IMR-90 (cell line): ENCODE data around the gene UNKL. TPM values are rescaled to one million over a fixed set of nuclear protein-coding genes. Genes with fewer than 3 reads are reported as not detected.

Experiments
- ATAC-seq: fragments of 200-7000 bp; cut with Tn5 transposase; 2 replicates; pipeline ENCODE4 v1.9.1; 2020; ENCODE audit warnings: low read depth, mild to moderate bottlenecking, moderate library complexity
- BruUV-seq: library from RNA; stranded (reverse); fragments of 400-500 nt; replicated peaks from 2 replicates; lab custom pipeline; 2021; lab: Mats Ljungman, UMichigan
- CTCF ChIA-PET: fragments of 300-600 bp; formaldehyde crosslinking; extraction: SDS; loops from one replicate; lab custom pipeline; 2021; ENCODE audit warnings: antibody characterized with exemption; lab: Yijun Ruan, JAX
- POLR2A ChIA-PET: fragments of 300-600 bp; sonication (Branson Sonifier 250); formaldehyde crosslinking; loops from one replicate; lab custom pipeline; 2022; ENCODE audit warnings: antibody characterized with exemption; ENCODE audit not compliant: unreplicated experiment; lab: Charles Lee
- DNase-seq: peaks from one replicate; pipeline ENCODE4 v3.0.0; 2013
- H2AFZ ChIP-seq: replicated peaks from 2 replicates; pipeline ENCODE3; 2013; ENCODE audit warnings: low read length, mild to moderate bottlenecking; ENCODE audit not compliant: poor library complexity
- H2AK5ac ChIP-seq: 2 replicates; pipeline ENCODE4 v1.6.1; 2013; ENCODE audit warnings: low read depth, low read length, inconsistent platforms
- H2AK9ac ChIP-seq: replicated peaks from 2 replicates; pipeline ENCODE3; 2013; ENCODE audit warnings: mild to moderate bottlenecking, low read depth, low read length, moderate library complexity; ENCODE audit not compliant: poor library complexity
- H2BK120ac ChIP-seq: 2 replicates; pipeline ENCODE4 v1.6.1; 2013; ENCODE audit warnings: low read depth, low read length, inconsistent platforms
- H2BK15ac ChIP-seq: 3 replicates; pipeline ENCODE4 v1.6.1; 2013; ENCODE audit warnings: low read depth, low read length, inconsistent platforms
- H2BK20ac ChIP-seq: 2 replicates; pipeline ENCODE4 v1.6.1; 2013; ENCODE audit warnings: low read depth, mild to moderate bottlenecking, inconsistent platforms, low read length, moderate library complexity
- H2BK5ac ChIP-seq: 2 replicates; pipeline ENCODE4 v1.6.1; 2013; ENCODE audit warnings: mild to moderate bottlenecking, low read depth, low read length, inconsistent platforms; ENCODE audit not compliant: poor library complexity, severe bottlenecking
- H3K14ac ChIP-seq: replicated peaks from 2 replicates; pipeline ENCODE4 v1.6.1; 2013; ENCODE audit warnings: low read depth, low read length, inconsistent platforms
- H3K18ac ChIP-seq: 2 replicates; pipeline ENCODE4 v1.6.1; 2013; ENCODE audit warnings: low read depth, low read length, control low read depth
- H3K23ac ChIP-seq: 2 replicates; pipeline ENCODE4 v1.6.1; 2013; ENCODE audit warnings: low read depth, low read length, inconsistent platforms
- H3K27ac ChIP-seq: 2 replicates; pipeline ENCODE4 v1.5.1; 2013; ENCODE audit warnings: mild to moderate bottlenecking, control low read depth, low read length; ENCODE audit not compliant: insufficient read depth
- H3K27me3 ChIP-seq: 2 replicates; pipeline ENCODE4 v1.6.1; 2013; ENCODE audit warnings: low read length; ENCODE audit not compliant: control insufficient read depth, insufficient read depth
- H3K36me3 ChIP-seq: 2 replicates; pipeline ENCODE4 v1.6.1; 2013; ENCODE audit warnings: low read length, mixed read lengths; ENCODE audit not compliant: control insufficient read depth, insufficient read depth
- H3K4ac ChIP-seq: 2 replicates; pipeline ENCODE4 v1.6.1; 2013; ENCODE audit warnings: low read depth, low read length, inconsistent platforms
- H3K4me1 ChIP-seq: 2 replicates; pipeline ENCODE4 v1.6.1; 2013; ENCODE audit warnings: low read length, mixed read lengths; ENCODE audit not compliant: control insufficient read depth, insufficient read depth
- H3K4me2 ChIP-seq: 2 replicates; pipeline ENCODE4 v1.6.1; 2013; ENCODE audit warnings: low read depth, mild to moderate bottlenecking, control low read depth, low read length, moderate library complexity
- H3K4me3 ChIP-seq: 2 replicates; pipeline ENCODE4 v1.5.1; 2013; ENCODE audit warnings: low read depth, mild to moderate bottlenecking, control low read depth, low read length, moderate library complexity; ENCODE audit not compliant: insufficient read depth
- H3K56ac ChIP-seq: 2 replicates; pipeline ENCODE4 v1.6.1; 2013; ENCODE audit warnings: low read length, inconsistent platforms; ENCODE audit not compliant: insufficient read depth; ENCODE audit errors: extremely low read depth
- H3K79me1 ChIP-seq, 2 experiments: 2 replicates each; pipeline ENCODE4 v1.6.1; 2013; ENCODE audit warnings: low read length in 2 of 2, inconsistent platforms in 1 of 2, low read depth in 1 of 2
- H3K9ac ChIP-seq: 2 replicates; pipeline ENCODE4 v1.6.1; 2013; ENCODE audit warnings: low read depth, low read length, control low read depth
- H3K9me1 ChIP-seq: 2 replicates; pipeline ENCODE4 v1.6.1; 2013; ENCODE audit warnings: low read length, inconsistent platforms; ENCODE audit not compliant: insufficient read depth
- H3K9me3 ChIP-seq: 2 replicates; pipeline ENCODE4 v1.6.1; 2013; ENCODE audit warnings: low read length; ENCODE audit not compliant: control insufficient read depth, insufficient read depth
- H4K20me1 ChIP-seq: 2 replicates; pipeline ENCODE4 v1.6.1; 2013; ENCODE audit warnings: low read length, inconsistent platforms; ENCODE audit not compliant: insufficient read depth
- H4K5ac ChIP-seq: 2 replicates; pipeline ENCODE4 v1.6.1; 2013; ENCODE audit warnings: mild to moderate bottlenecking, low read depth, low read length, control low read depth
- H4K8ac ChIP-seq, 2 experiments: 2 replicates each; pipeline ENCODE4 v1.6.1; 2013; ENCODE audit warnings: low read depth in 2 of 2, low read length in 2 of 2, control low read depth in 1 of 2, inconsistent platforms in 1 of 2
- H4K91ac ChIP-seq: 2 replicates; pipeline ENCODE4 v1.6.1; 2013; ENCODE audit warnings: low read depth, low read length, inconsistent platforms; ENCODE audit not compliant: insufficient read depth
- BHLHE40 ChIP-seq: fragments of 150-350 bp; IDR thresholded peaks from 2 replicates; pipeline ENCODE4 v1.6.1; 2016; ENCODE audit warnings: mild to moderate bottlenecking, low read depth, low read length
- CEBPB ChIP-seq: IDR thresholded peaks from 2 replicates; pipeline ENCODE4 v1.6.1; 2012; ENCODE audit warnings: low read depth, low read length, improper control_type of control experiment
- CHD1 ChIP-seq: IDR thresholded peaks from 2 replicates; pipeline ENCODE4 v1.6.1; 2012; ENCODE audit warnings: low read depth, low read length, improper control_type of control experiment
- FOS ChIP-seq: fragments of 150-350 bp; IDR thresholded peaks from 2 replicates; pipeline ENCODE4 v1.6.1; 2016; ENCODE audit warnings: low read depth, low read length
- MAZ ChIP-seq: IDR thresholded peaks from 2 replicates; pipeline ENCODE4 v1.6.1; 2012; ENCODE audit warnings: low read depth, mild to moderate bottlenecking, low read length, improper control_type of control experiment, moderate library complexity, borderline replicate concordance
- MXI1 ChIP-seq: IDR thresholded peaks from 2 replicates; pipeline ENCODE4 v1.6.1; 2012; ENCODE audit warnings: low read depth, mild to moderate bottlenecking, low read length, moderate library complexity, borderline replicate concordance
- NFE2L2 ChIP-seq: fragments of 150-350 bp; IDR thresholded peaks from 2 replicates; pipeline ENCODE4 v1.6.1; 2016; ENCODE audit warnings: low read depth, mild to moderate bottlenecking, low read length
- POLR2A ChIP-seq: IDR thresholded peaks from 2 replicates; pipeline ENCODE4 v1.6.1; 2012; ENCODE audit warnings: mild to moderate bottlenecking, low read depth, low read length
- RAD21 ChIP-seq: IDR thresholded peaks from 2 replicates; pipeline ENCODE4 v1.6.1; 2012; ENCODE audit warnings: low read length, improper control_type of control experiment
- RCOR1 ChIP-seq: IDR thresholded peaks from 2 replicates; pipeline ENCODE4 v1.6.1; 2012; ENCODE audit warnings: mild to moderate bottlenecking, low read length, improper control_type of control experiment; ENCODE audit not compliant: insufficient replicate concordance
- SMC3 ChIP-seq: fragments of 150-350 bp; IDR thresholded peaks from 2 replicates; pipeline ENCODE4 v1.6.1; 2016; ENCODE audit warnings: low read depth, mild to moderate bottlenecking, antibody characterized with exemption, low read length, moderate library complexity
- WGBS, 2 experiments: methylation state at CpG; one replicate each; pipeline versions ENCODE4 v1.1.5 to v1.1.7; 2013; ENCODE audit warnings: missing lambda C conversion rate in 2 of 2; ENCODE audit not compliant: insufficient read length in 1 of 2; ENCODE audit errors: extremely low coverage in 2 of 2; 5-methylcytosine and 5-hydroxymethylcytosine counted together
- dilution Hi-C: fragments of 300-500 bp; cut with HindIII; formaldehyde crosslinking; loops from one replicate; pipeline ENCODE4 v1.14.3; 2018; ENCODE audit warnings: low sequenced_read_pairs; ENCODE audit not compliant: unreplicated experiment
- in situ Hi-C: fragments of 300-500 bp; cut with MboI; formaldehyde crosslinking; loops from 3 replicates; pipeline ENCODE4 v1.14.3; 2019; ENCODE audit warnings: low sequenced_read_pairs, inconsistent platforms, mixed read lengths
- intact Hi-C: fragments of 100-400 bp; cut with micrococcal nuclease; formaldehyde crosslinking; loops from 2 replicates; pipeline ENCODE4 v1.10.0; 2022
- polyA plus RNA-seq, 3 experiments: library from polyadenylated mRNA; depleted of rRNA; stranded (reverse); fragments of >200 nt; gene quantifications; 2 replicates each; pipeline ENCODE4 v1.2.3, GENCODE V29; 2012; ENCODE audit warnings: low replicate concordance in 1 of 3
- total RNA-seq: library from RNA; depleted of rRNA; stranded (reverse); fragments of >200 nt; gene quantifications from 2 replicates; pipeline ENCODE4 v1.2.3, GENCODE V29; 2012
- TF ChIP-seq, protein P1 (sequence below): fragments of 150-350 bp; IDR thresholded peaks from 2 replicates; pipeline ENCODE4 v1.6.1; 2017; ENCODE audit warnings: mild to moderate bottlenecking, antibody characterized with exemption, low read length, low read depth
- TF ChIP-seq, protein P2 (sequence below): fragments of 150-350 bp; IDR thresholded peaks from 2 replicates; pipeline ENCODE4 v1.6.1; 2016; ENCODE audit warnings: low read depth, mild to moderate bottlenecking, low read length, moderate library complexity, borderline replicate concordance

Gene UNKL
- total and polyA plus RNA-seq, 2 of the 4 experiments (the other 2 are of a cell fraction): 4.1 to 13.3 TPM

DNA sequence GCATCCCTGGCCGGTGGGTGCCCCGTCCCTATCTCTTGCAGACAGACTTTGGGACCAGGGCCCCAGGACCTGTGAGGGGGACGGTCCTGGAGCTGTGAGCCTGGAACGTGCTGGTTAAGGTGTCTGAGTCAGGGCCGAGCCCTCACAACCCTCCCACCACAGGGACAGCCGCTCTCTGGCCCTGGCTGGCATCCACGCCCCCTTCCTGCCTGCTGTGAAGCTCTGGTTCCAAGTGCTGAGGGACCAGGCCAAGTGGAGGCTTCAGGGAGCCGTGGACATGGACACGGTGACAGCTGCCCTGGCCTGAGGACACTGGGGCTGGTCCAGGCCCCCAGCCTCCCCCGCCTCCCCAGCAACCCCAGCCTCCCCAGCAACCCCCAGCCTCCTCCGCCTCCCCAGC is 69.4 kb downstream of the UNKL start:
- H3K9me1 ChIP-seq: no peaks in the 10 kb centered on the region
- no peak for TF ChIP-seq RAD21
- TF ChIP-seq SMC3: no peak
- no peak for TF ChIP-seq CEBPB
- no peak for TF ChIP-seq CHD1
- TF ChIP-seq RCOR1: no peak
- TF ChIP-seq, protein P1, sequence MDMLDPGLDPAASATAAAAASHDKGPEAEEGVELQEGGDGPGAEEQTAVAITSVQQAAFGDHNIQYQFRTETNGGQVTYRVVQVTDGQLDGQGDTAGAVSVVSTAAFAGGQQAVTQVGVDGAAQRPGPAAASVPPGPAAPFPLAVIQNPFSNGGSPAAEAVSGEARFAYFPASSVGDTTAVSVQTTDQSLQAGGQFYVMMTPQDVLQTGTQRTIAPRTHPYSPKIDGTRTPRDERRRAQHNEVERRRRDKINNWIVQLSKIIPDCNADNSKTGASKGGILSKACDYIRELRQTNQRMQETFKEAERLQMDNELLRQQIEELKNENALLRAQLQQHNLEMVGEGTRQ: no peak
- TF ChIP-seq, protein P2, sequence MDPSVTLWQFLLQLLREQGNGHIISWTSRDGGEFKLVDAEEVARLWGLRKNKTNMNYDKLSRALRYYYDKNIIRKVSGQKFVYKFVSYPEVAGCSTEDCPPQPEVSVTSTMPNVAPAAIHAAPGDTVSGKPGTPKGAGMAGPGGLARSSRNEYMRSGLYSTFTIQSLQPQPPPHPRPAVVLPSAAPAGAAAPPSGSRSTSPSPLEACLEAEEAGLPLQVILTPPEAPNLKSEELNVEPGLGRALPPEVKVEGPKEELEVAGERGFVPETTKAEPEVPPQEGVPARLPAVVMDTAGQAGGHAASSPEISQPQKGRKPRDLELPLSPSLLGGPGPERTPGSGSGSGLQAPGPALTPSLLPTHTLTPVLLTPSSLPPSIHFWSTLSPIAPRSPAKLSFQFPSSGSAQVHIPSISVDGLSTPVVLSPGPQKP: no peak
- no peak for TF ChIP-seq MAZ
- TF ChIP-seq FOS: no peak
- TF ChIP-seq MXI1: no peak
- TF ChIP-seq BHLHE40: no peak
- no peak for TF ChIP-seq POLR2A
- no peak for TF ChIP-seq NFE2L2
- no peak overlapping the region for H2BK120ac ChIP-seq
- 60% methylated on average over 1 of the region's 11 CpGs; no CpG with 5 or more reads in 1 of the 2 experiments for WGBS, 2 experiments
- in situ Hi-C loops: no loop called here
- no peak overlapping the region for H2AK5ac ChIP-seq
- no peak overlapping the region for H2BK15ac ChIP-seq
- H3K27me3 ChIP-seq: no peaks in the 10 kb centered on the region
- BruUV-seq: no TSS peak
- dilution Hi-C loops: no loop called here
- no peak overlapping the region for H3K23ac ChIP-seq
- H3K4me2 ChIP-seq: no peak overlapping the region
- ATAC-seq (no peak), DNase-seq (no peak)
- H4K8ac ChIP-seq: no peak overlapping the region
- peaks cover 22% of the 10 kb centered on the region for H3K36me3 ChIP-seq
- no peak overlapping the region for H2BK20ac ChIP-seq
- H3K79me1 ChIP-seq: peaks cover 0 to 9% of the 10 kb centered on the region in 2 experiments; a peak in 3 of 4 replicates
- no peak overlapping the region for H3K56ac ChIP-seq
- H4K20me1 ChIP-seq: no peaks in the 10 kb centered on the region
- H3K14ac ChIP-seq: no peak overlapping the region
- H4K91ac ChIP-seq: no peak overlapping the region
- POLR2A ChIA-PET: interaction anchor here (0.6 kb wide), 1 partner anchor 293 kb away, joined by 3 read pairs; no protein-coding TSS in a partner anchor
- H3K9me3 ChIP-seq: no peaks in the 10 kb centered on the region
- no peak overlapping the region for H3K9ac ChIP-seq
- H3K4me3 ChIP-seq: no peak overlapping the region
- H3K4ac ChIP-seq: no peak overlapping the region
- no peak overlapping the region for H3K18ac ChIP-seq
- H2BK5ac ChIP-seq: no peak overlapping the region
- no peak overlapping the region for H3K27ac ChIP-seq
- H2AFZ ChIP-seq: no peak overlapping the region
- CTCF ChIA-PET: no interaction called here
- 0 out of 2 replicates have a peak, but pooled peaks cover 2% of the 10 kb centered on the region for H3K4me1 ChIP-seq
- no peak overlapping the region for H2AK9ac ChIP-seq
- H4K5ac ChIP-seq: no peak overlapping the region
- intact Hi-C loops: no loop called here
